ENCODE measurements around the gene ARHGEF33.

ARHGEF33 gene

DNA sequence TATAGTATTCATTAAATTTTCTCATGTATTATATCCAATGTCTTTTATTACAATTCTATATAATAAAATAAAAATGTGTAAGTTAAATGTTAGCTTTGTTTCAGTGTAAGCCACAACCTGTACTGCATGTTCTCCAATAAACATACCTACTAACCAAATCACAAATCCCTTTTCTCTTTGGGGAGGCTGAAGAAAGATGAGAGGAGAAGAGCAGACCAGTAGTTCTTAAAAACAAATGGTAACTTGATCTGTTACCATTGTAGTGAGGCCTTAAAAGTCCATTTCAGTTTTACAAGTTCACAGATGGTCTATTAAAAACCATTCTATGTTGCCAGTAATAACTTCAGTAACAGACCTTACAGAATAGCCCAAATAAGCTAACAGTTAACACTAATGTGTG, 130.7 kb downstream of the ARHGEF33 start:
- DNase-seq, result no peak

DNA sequence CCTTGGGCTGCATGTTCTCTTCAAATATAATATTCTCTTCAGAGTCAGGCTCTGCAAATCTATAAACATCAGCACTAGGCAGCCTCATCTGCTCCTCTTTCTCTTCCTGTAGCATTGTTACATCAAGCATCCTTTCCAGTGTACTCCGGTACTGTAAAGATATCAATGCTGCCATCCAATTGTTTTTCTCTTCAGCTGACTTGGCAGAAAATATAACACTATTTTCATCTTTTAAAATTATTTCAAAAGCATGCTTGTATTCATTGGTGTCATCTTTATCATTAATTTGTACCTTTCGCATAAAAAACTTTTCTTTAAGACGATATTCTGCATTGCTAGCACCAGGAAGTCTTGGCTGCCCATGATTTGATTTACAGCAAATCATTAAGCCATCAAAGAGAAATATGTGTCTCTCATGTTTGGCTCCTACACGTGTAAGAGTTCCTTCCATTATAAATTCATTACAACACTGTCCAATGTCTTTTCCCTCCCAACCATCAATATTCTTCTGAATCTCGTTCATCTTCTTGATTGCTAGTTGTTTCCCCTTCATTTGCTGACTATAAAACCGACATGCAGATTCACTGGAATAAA, 133.1 kb downstream of the ARHGEF33 start:
- DNase-seq, result no peak

DNA sequence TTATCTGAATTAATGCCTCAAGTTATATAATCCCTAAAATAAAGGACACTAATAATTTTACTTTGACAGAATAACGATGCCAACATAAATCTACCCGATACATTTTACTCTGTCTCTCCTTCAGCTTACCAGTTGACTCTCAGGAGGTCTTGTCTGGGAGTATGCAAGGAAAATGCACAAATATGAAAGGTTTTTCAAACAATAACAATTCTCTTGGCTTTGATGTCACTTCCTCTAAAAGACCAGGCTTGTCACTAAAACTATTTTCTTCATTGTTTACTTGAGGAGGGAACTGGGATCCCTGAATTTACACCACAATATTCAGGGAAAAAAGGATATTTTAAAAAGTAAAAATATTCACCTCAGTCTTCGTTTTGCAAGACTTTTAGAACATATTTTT, 134.0 kb downstream of the ARHGEF33 start:
- DNase-seq, result no peak

DNA sequence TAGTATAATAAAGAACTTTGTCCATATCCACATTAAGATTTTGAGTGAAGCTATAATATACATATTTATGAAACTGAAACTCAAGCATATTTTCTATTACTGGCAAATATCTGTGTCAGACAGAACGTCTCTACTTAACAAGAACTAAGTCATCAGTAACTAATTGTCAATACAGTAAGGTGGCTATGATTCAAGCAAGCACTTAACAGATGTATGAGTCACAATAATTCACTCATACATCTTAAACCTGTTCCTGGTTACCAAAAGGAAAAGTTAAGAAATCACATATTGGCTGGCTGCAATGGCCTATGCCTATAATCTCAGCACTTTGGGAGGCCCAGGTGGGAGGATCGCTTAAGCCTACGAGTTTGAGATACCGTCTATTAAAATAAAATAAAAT, 135.2 kb downstream of the ARHGEF33 start:
- no peak for DNase-seq
